GM06990 (cell line): ENCODE data around the gene CFAP99.
A peak's percentile ranks its signal among the peaks of the same experiment; 100 is the strongest.

Experiments used
- DNase-seq: peaks from one replicate; pipeline ENCODE4 v3.0.0-alpha.2; 2011; ENCODE audit not compliant: insufficient read length; ENCODE audit errors: extremely low read depth
- H3K27me3 ChIP-seq: replicated peaks from 2 replicates; pipeline ENCODE4 v1.6.0; 2011; ENCODE audit warnings: low read length; ENCODE audit not compliant: control insufficient read depth, insufficient read depth
- H3K36me3 ChIP-seq: 2 replicates; pipeline ENCODE4 v1.5.1; 2011; ENCODE audit warnings: low read length; ENCODE audit not compliant: control insufficient read depth, insufficient read depth
- H3K4me3 ChIP-seq: replicated peaks from 2 replicates; pipeline ENCODE4 v1.5.1; 2011; ENCODE audit warnings: low read depth, mild to moderate bottlenecking, control low read depth, low read length
- TF ChIP-seq, protein P1 (sequence below): IDR thresholded peaks from 2 replicates; pipeline ENCODE4 v1.5.1; 2011; ENCODE audit warnings: low read length, control low read depth, mild to moderate bottlenecking, inconsistent platforms; ENCODE audit not compliant: insufficient read depth, poor library complexity, severe bottlenecking

The CFAP99 gene

DNA sequence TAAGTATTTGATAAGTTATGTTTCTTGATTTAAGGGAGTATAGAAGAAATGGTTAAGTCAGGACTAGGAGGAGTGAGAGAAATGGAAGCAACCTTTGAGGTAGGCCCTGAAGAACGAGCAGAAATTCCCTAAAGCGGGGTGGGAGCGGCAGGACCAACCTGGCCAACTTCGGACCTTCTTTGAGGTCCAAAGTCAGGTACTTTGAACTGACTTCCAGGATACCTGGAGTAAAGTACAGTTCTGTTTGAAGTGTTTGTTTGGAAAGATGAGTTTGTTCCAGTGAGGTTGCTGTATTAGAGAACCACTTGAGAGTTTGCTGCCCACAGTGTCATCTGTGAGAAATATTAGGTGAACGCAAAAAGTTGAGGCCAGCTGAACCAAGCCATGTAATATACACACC lies 61.9 kb downstream of the CFAP99 start:
- Histone ChIP-seq H3K36me3 (peaks cover 3% of the 10 kb centered on the region), H3K27me3 (no peaks in the 10 kb centered on the region), H3K4me3 (no peak overlapping the region)
- TF ChIP-seq, protein P1, sequence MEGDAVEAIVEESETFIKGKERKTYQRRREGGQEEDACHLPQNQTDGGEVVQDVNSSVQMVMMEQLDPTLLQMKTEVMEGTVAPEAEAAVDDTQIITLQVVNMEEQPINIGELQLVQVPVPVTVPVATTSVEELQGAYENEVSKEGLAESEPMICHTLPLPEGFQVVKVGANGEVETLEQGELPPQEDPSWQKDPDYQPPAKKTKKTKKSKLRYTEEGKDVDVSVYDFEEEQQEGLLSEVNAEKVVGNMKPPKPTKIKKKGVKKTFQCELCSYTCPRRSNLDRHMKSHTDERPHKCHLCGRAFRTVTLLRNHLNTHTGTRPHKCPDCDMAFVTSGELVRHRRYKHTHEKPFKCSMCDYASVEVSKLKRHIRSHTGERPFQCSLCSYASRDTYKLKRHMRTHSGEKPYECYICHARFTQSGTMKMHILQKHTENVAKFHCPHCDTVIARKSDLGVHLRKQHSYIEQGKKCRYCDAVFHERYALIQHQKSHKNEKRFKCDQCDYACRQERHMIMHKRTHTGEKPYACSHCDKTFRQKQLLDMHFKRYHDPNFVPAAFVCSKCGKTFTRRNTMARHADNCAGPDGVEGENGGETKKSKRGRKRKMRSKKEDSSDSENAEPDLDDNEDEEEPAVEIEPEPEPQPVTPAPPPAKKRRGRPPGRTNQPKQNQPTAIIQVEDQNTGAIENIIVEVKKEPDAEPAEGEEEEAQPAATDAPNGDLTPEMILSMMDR: no peak
- no peak for DNase-seq

DNA sequence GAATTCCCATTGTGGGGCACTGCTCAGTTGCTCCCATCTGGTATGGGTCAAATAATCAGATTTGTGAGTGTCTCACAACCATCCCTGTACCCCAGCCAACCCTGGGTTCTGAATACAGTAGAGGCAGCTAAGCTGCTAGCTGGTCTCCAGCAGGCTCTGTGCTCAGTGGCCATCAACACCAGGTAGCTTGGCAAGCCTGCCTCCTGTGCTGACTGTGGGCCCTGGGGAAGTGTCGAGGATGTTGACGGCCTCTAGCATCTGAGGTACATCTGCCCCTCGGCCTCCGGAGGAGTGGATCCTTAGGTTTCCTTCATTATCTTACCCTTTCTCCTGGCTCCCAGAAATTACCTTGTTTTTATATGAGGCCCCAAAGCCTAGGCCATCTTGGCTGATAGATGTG lies 63.4 kb downstream of the CFAP99 start:
- DNase-seq: no peak
- TF ChIP-seq, protein P1: no peak
- Histone ChIP-seq H3K36me3 (peaks cover 3% of the 10 kb centered on the region), H3K27me3 (no peaks in the 10 kb centered on the region), H3K4me3 (no peak overlapping the region)

DNA sequence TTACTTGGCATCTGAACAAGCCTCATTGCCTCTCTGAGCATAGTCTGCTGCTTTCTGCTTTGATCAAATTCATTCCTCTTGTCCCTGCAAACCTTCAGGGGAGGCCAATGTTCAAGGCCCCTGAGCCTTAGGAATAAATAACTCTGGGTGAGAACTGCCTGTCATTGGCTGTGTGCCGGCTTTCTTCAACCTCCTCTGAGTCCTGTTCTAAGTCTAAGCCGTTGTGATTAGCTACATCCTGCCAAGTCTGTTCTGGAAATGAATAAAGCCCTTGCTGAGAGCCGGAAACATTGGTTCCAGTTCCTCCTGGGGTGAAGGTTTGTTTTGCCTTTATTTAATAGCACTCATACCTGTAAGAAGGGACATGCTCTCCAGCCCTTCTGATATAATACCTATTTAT lies 63.9 kb downstream of the CFAP99 start:
- Histone ChIP-seq H3K27me3 (no peaks in the 10 kb centered on the region), H3K4me3 (peak overlapping the region; percentile 13; the same call in 1 of the 2 replicates), H3K36me3 (peaks cover 3% of the 10 kb centered on the region; the same call in 1 of the 2 replicates)
- TF ChIP-seq, protein P1: no peak
- peak; percentile 66 for DNase-seq

DNA sequence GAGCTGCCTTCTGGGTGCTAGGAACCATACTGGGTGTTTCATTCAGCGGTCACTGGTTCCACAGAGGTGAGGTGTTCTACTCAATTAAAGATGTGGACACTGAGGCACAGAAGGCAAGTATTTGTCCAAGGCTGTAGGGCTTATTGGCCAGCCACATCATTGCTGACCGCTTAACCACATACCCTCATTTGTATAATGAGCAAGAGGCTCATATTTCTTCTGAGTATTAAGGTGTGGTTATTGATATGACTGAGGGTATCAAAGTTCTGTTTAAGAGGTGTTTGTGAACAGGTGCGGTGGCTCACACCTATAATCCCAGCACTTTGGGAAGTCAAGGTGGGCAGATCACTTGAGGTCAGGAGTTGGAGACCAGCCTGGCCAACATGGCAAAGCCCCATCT lies 64.5 kb downstream of the CFAP99 start:
- no peak for DNase-seq
- no peaks in the 10 kb centered on the region for H3K27me3 ChIP-seq
- H3K4me3 ChIP-seq: no peak overlapping the region; the same call in 1 of the 2 replicates
- peaks cover 2% of the 10 kb centered on the region; the same call in 1 of the 2 replicates for H3K36me3 ChIP-seq
- TF ChIP-seq, protein P1: no peak

DNA sequence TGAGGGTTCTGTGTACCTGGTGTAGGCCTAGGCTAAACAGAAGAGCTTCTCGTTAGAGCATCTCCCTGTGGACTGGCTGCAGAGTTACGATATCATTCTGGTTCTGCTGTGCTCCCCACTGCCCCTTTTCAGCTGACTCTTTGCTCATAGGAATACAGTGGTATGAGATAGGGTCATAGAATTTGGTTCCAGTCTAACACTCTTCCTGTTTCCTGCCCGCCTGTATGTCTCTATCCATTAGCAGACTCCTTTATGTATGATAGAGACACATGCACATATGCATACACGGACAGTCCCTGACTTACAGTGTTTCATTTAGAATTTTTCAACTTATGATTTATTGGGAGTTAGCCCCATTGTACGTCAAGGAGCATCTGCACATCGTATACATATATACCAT lies 65.4 kb downstream of the CFAP99 start:
- DNase-seq: no peak

More for the DNA sequence above, 65.4 kb downstream of the CFAP99 start:
- peaks cover 2% of the 10 kb centered on the region for H3K36me3 ChIP-seq
- TF ChIP-seq, protein P1: no peak
- H3K27me3 ChIP-seq: no peaks in the 10 kb centered on the region
- no peak overlapping the region for H3K4me3 ChIP-seq
